NB4 (cell line): ENCODE data around the gene GARRE1.

Experiments
- TF ChIP-seq, protein P1 (sequence below): IDR thresholded peaks from one replicate; pipeline ENCODE4 v1.5.1; 2012; ENCODE audit warnings: low read depth, low read length
- TF ChIP-seq, protein P2 (sequence below): IDR thresholded peaks from 2 replicates; pipeline ENCODE4 v1.6.1; 2011; ENCODE audit warnings: low read depth, low read length

DNA sequence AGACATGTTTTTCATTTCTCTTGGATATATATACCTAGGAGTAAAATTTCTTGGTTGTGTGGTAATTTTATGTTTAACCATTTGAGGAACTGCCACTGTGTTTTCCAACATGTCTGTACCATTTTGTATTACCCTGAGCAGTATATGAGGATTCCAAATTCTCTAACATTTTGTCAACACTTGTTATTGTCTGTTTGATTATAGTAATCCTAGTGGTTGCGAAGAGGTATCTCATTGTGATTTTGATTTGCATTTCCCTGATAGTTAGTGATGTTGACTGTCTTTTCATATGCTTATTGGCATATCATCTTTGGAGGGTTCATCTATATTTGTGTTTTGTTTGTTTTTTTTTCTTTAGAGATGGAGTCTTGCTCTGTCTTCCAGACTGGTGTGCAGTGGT is 21.4 kb downstream of the GARRE1 start:
- TF ChIP-seq, protein P1, sequence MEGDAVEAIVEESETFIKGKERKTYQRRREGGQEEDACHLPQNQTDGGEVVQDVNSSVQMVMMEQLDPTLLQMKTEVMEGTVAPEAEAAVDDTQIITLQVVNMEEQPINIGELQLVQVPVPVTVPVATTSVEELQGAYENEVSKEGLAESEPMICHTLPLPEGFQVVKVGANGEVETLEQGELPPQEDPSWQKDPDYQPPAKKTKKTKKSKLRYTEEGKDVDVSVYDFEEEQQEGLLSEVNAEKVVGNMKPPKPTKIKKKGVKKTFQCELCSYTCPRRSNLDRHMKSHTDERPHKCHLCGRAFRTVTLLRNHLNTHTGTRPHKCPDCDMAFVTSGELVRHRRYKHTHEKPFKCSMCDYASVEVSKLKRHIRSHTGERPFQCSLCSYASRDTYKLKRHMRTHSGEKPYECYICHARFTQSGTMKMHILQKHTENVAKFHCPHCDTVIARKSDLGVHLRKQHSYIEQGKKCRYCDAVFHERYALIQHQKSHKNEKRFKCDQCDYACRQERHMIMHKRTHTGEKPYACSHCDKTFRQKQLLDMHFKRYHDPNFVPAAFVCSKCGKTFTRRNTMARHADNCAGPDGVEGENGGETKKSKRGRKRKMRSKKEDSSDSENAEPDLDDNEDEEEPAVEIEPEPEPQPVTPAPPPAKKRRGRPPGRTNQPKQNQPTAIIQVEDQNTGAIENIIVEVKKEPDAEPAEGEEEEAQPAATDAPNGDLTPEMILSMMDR: no peak
- TF ChIP-seq, protein P2, sequence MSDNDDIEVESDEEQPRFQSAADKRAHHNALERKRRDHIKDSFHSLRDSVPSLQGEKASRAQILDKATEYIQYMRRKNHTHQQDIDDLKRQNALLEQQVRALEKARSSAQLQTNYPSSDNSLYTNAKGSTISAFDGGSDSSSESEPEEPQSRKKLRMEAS: no peak
